Hepatic stellate cell (primary cell): ENCODE measurements around the gene FLNC.

Experiments
- DNase-seq: peaks from one replicate; pipeline ENCODE4 v3.0.0; 2011; ENCODE audit warnings: low spot score

FLNC gene

GRCh38 chr7:128804484-128804883 is 25.7 kb upstream of the FLNC start:
- DNase-seq, result no peak

- no peak for DNase-seq
Measured at GRCh38 chr7:128805225-128805624, 25.0 kb upstream of the FLNC start.

- DNase-seq, result no peak
Measured at GRCh38 chr7:128807191-128807590, 23.0 kb upstream of the FLNC start.

- no peak for DNase-seq
Measured at GRCh38 chr7:128809363-128809762, 20.8 kb upstream of the FLNC start.

- DNase-seq, result peak; percentile 20
Measured at GRCh38 chr7:128810473-128810872, 19.7 kb upstream of the FLNC start.

GRCh38 chr7:128810997-128811396 is 19.2 kb upstream of the FLNC start:
- DNase-seq, result no peak

- DNase-seq, result no peak
Measured at GRCh38 chr7:128811631-128812430, 18.4 kb upstream of the FLNC start.

- no peak for DNase-seq
Measured at GRCh38 chr7:128812514-128813168, 17.6 kb upstream of the FLNC start.

- no peak for DNase-seq
Measured at GRCh38 chr7:128814499-128814898, 15.7 kb upstream of the FLNC start.

GRCh38 chr7:128815289-128815942 is 14.8 kb upstream of the FLNC start:
- no peak for DNase-seq

- DNase-seq, result no peak
Measured at GRCh38 chr7:128818694-128819093, 11.5 kb upstream of the FLNC start.

GRCh38 chr7:128821724-128822123 is 8.5 kb upstream of the FLNC start:
- DNase-seq, result no peak

- no peak for DNase-seq
Measured at GRCh38 chr7:128826512-128826911, 3.7 kb upstream of the FLNC start.

GRCh38 chr7:128826916-128827247 is 3.3 kb upstream of the FLNC start:
- no peak for DNase-seq

GRCh38 chr7:128827248-128827958 is 2.8 kb upstream of the FLNC start:
- DNase-seq, result peak; percentile 80

GRCh38 chr7:128827971-128828711 is 2.1 kb upstream of the FLNC start:
- DNase-seq, result peak; percentile 83

- DNase-seq, result peak; percentile 47
Measured at GRCh38 chr7:128829391-128830166, 627 bp upstream of the FLNC start.

- peak; percentile 79 for DNase-seq
Measured at GRCh38 chr7:128831178-128831993, 1.2 kb downstream of the FLNC start.

- peak; percentile 74 for DNase-seq
Measured at GRCh38 chr7:128831994-128832879, 2.0 kb downstream of the FLNC start.
